Endometrial microvascular endothelial cells (primary cell): ENCODE results near the gene PDE11A. TPM values are rescaled to one million over a fixed set of nuclear protein-coding genes. Genes with fewer than 3 reads are reported as not detected.

ENCODE experiments used
- in situ Hi-C: cut with HindIII; loops from 2 replicates; pipeline ENCODE4 v1.10.0; 2017; ENCODE audit warnings: low sequenced_read_pairs, low pct_unique_long_range_greater_than_20kb; ENCODE audit errors: inconsistent ontology term
- total RNA-seq: library from RNA; depleted of rRNA; stranded (reverse); fragments of >200 nt; gene quantifications from one replicate; pipeline ENCODE4 v1.2.3, GENCODE V29; 2015; ENCODE audit errors: inconsistent ontology term

Gene PDE11A
- total RNA-seq, 1 donor from 2014 or later: 0.37 TPM

DNA sequence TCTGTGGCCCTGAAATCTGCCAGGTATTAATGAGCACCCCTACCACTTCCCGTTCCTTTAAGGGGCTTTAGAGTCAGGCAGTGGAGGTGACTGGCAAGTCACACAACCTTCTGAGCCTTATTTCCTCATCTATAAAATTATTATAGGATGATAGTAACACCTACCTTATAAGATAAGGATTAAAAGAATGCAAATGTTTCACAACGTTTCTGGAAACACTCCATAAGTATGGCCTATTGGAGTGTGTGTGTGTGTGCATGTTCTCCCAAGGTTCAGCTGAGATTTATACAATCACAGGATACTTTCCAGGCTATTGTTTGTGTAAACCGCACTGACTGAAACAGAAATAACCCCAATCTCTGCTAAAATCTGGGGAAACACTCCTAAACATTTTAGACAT lies 176.0 kb downstream of the PDE11A start:
- in situ Hi-C loops: no loop called here

DNA sequence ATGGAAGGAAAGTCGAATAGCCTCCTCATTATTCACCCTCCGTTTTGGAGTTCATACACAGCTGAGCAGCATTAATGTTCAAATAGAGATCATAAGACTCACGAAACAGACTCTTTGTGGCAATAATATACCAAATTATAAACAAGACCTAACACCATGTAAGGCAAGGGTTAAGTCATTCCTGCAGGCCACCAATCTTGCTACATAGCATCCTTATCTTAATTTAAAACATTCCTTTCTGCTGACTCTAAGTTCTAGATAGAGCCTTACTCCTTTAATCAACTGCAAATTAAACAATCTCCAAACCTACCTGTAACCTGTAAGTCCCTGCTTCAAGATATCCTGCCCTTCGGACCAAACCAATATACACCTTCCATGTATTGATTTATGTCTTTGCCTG lies 178.0 kb downstream of the PDE11A start:
- in situ Hi-C loops: no loop called here

DNA sequence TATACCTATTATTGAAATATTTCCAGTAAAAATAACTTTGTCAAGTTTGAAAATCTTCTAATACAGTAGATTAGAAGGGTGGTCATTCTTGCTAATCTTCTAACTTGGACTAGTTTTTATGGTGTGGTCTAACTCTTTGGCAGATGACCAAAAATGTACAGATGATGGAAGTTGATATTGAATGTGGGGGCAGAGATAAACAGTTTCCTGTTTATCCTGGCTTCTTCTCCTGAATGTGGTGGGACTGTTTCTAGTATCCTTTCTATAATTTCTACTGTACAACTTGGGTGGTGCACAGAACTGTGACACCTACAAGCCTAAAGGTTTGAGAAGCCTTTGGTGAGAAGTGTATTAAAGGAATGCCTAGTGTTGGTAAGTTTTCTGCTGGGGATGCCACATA lies 178.7 kb downstream of the PDE11A start:
- in situ Hi-C loops: no loop called here

DNA sequence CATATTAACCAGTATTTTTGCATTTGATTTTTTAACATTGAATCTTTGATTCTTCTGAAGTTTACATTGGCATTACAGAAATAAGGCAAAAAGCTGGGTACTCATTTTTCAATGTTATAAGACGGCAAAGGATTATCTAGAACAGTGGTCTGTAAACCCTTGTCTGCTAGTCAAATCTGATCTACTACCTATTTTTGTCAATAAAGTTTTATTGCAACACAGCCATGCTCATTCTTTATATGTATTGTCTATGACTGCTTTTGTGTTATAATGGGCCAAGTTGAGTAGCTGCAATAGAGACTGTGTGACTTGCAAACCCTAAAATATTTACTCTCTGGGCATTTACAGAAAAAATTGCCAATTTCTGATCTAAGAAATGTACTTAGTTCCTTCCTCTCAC lies 181.0 kb downstream of the PDE11A start:
- in situ Hi-C loops: no loop called here

DNA sequence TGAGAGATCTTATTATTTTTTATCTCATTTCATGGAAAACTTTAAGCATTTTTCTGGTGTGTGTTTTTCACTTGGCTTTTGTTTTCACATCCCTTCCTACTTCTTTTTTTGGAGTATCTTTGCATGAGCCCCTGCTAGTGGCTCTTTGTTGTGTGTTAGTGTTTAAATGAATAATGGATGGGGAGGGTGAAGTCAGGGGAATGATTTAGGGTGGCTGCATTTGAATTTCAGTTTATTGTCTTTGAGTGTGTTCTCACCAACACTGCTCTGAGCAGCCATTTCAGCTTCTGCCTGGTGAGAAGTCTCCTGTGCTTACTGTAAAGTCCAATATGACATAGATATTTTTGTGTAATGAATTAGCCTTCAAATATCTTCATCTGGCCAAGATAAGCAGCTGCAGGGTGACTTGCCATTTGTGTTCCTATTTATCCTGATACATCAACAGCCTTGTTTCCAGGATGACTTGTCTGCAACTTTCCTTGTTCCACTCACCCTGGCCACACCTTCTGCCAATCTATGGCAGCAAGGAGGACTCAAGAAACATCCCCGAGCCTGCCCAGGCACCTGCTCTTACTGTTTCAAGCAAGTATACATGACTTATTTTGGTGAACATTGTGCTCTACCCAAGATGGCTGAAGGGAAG lies 182.6 kb downstream of the PDE11A start:
- in situ Hi-C loops: no loop called here

DNA sequence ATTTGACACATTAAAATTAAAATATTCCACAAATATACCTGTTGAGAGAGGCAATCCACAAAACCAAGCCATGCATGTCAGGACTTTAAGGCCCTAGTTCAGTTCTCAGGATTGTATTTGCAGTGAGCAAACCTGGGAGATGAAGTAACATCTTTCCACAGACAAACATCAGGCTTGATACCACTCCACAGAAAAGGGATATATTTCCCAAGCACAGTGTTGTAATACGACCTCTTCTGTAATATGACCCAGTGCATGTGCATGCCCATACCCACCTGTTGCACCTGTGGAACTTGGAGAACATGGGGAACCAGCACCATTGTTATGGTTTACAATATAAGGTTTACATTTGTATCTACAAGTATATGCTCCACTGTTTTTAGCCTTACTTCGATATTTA lies 184.0 kb downstream of the PDE11A start:
- in situ Hi-C loops: no loop called here

DNA sequence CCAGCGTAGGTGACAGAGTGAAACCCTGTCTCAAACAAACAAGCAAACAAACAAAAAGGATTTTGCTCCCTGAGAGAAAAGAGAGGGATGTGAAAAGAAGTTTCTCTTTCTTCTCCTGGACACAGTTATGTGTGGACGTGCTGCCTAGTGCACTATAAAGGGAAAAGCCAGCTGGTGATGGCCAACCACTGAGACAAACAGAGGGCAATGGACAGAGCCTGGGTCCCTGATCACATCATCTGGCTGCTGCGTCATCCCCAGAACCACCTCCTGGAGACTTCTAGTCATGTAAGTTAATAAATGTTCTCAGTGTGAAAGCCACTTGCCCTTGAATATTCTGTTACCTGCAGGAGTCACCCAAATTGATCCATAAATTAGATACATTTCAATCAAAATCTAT lies 184.9 kb downstream of the PDE11A start:
- in situ Hi-C loops: no loop called here

DNA sequence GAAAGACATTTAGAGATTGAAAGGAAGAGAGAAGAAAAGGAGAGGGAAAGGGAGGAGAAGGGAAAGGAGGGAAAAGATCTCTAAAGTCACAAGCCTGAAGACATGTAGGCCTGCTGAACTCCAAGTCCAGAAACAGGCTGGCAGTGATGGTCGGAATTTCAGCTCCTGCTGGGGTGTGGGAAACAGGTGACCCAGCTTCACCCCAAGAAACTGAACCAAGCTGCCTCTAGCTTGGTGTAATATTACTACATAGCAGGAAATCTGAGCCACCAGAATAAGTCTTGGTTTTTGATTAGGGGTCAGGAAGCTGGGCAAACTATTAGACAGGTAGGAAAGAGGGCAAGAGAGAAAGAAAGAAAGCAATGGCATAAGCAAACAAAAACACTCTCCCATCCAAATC lies 185.8 kb downstream of the PDE11A start:
- in situ Hi-C loops: no loop called here

DNA sequence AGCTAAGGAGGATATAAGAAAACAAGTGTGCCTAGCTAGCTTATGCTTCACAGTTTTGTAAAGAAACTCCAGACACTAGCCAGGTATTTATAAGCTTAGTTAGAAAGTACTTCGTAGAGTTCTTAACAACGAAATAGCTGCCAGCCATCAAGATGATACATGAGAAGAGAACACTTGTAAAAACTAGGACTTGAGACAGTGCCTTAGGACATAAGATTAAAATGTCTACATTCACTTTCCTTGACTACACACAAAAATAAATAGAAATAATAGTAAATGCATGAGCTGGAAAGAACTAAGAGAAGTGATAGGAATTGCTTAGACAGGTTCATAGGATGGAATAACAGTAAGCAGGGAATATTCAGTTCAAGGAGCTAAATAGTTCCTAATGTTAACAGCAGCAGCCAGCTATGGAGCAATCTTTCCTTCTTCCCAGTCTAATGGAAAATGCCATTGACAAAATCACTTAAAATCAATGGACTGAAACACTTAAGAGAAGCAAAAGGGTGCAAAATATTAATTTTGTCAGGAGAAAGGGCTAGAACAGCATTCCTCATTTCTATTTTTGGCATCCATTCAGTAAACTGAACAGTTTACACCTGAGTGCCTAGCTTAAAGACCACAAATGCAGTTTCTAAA lies 186.6 kb downstream of the PDE11A start:
- in situ Hi-C loops: no loop called here

DNA sequence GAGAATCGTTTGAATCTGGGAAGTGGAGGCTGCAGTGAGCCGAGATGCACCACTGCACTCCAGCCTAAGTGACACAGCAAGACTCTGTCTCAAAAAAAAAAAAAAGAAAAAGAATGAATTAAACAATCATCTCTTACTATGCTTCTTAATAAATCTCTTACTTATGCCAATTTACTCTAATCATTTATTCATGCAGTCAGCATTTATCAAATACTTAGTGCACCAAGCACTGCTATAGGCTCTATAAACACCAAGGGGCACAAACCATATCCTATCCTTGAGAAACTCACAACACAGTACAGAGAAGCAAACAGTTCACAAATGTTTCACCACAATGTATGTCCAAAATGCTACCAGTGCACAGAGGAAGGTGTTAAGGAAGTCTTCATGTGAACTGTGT lies 189.4 kb downstream of the PDE11A start:
- in situ Hi-C loops: no loop called here

DNA sequence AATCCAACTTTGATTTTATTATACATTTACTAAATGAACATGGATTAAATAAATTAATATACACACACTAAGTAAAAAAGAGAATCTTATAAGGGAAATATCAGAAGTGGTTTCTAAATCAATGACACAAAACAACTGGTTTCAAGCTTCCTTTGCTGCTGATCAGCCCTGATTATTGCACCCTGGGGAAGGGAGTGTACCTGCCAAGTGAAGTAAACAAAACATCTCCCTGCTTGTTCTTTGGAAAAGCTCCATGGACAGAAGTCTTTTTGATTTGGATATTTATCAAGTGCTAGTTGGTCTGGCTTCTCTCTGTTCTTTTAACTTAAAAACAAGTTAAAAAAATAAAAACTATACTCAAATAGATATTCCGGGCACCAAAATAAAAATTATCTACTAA lies 190.1 kb downstream of the PDE11A start:
- in situ Hi-C loops: no loop called here

DNA sequence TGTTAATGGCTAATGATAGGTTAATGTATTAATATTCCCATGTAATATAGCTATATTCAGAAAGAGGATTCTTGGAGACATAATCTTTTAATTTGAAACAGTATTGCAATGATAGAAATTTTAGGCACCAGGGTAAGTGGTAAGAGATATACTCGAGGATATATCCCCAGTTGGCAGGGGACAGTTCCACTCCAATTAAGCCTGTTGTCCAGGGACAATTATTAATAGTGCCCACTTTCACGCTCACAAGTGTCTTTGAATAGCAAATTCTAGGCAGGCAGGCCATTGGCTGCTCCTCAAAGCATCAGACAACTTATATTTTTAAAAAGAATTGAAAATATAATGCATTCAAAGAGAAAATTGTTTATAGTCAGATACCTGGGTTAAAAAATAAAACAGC lies 190.7 kb downstream of the PDE11A start:
- in situ Hi-C loops: no loop called here

DNA sequence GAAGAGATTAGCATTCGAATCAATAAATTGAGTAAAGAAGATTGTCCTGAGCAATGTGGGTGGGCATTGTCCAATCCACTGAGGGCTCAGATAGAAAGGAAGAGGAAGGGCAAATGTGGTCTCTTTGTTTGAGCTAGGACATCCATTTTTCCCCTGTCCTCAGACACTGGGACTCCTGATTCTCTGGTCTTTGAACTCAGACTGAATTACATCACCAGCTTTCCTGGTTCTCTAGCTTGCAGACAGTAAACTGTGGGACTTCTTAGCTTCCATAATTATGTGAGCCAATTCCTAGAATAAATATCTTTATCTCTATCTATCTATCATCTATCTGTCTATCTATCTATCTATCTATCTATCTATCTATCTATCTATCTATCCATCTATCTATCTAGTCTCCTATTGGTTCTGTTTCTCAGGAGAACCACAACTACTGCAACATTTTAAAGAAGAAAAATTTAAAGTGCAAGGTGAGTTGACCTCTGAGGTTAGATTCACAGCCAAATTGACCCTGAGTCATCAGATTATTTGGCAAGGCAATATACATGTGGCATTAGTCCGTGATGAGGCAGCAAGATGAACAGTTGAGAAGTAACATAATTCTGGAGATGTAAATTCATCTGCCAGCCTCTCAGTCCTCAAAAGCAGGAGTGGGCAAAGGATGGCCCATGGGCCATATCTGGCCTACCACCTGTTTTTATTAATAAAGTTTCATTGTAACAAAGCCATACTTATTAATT lies 191.4 kb downstream of the PDE11A start:
- in situ Hi-C loops: no loop called here

DNA sequence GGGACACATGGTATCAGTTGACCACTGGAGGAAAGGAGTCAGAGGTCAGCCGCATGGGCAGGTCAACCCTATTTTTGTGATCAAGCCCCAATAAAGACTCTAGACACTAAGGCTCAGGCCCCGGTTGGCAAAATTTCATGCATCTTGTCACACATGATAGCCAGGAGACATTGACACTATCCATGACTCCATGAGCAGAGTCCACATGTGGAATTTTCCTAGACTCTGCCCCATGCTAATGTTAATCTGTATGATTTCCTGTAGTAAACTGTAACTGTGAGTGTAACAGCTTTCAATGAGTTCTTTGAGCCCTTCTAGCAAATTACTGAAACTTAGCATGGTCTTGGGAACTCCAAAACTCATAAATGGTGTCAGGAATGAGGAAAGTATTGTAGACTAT lies 192.3 kb downstream of the PDE11A start:
- in situ Hi-C loops: no loop called here

DNA sequence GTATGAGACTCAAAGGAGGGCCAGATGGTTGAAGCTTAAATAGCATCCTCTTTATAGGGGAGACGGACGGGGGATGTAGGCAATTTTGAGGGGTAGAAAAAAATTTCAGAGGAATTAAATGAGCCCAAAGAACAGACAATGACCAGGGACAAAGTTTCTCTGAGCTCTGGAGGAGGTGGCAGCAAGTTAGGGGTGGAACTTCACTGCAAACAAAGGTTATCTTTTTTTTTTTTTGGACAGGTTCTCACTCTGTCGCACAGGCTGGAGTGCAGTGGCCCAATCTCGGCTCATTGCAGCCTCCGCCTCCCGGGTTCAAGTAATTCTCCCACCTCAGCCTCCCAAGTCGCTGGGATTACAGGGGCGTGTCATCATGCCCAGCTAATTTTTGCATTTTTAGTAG lies 195.6 kb downstream of the PDE11A start:
- in situ Hi-C loops: no loop called here

DNA sequence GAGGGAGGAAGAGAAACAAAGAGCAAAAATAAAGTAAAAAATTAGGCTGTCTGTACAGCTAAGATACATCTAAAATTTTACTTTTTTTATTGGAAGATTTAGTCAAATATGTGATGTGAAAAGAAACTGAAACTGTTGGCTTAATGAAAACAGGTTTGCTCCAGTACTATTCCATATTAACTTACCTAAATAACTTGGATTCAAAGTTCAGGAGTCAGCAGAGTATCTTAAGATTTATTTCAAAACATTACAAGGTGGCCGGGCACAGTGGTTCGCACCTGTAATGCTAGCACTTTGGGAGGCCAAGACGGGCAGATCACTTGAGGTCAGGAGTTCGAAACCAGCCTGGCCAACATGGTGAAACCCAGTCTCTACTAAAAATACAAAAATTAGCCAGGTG lies 197.9 kb downstream of the PDE11A start:
- in situ Hi-C loops: no loop called here

DNA sequence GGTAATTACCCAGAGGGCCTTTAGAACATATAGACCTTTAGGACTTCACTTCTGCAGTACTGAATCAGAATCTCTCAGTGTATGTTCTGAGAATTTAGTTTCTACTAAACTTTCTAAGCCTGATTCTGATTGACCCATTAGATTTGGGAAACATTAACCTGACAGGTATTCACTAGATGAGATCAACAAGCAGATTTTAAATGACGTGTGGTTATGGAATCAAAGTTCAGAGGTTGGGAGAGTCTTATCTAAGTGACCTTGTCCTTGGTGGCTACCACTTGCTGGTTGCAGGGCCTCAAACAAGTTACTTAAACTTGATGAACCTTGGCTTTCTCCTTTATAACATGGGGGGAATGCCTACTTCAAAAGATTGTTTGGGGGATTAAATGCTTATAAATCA lies 198.7 kb downstream of the PDE11A start:
- in situ Hi-C loops: no loop called here

DNA sequence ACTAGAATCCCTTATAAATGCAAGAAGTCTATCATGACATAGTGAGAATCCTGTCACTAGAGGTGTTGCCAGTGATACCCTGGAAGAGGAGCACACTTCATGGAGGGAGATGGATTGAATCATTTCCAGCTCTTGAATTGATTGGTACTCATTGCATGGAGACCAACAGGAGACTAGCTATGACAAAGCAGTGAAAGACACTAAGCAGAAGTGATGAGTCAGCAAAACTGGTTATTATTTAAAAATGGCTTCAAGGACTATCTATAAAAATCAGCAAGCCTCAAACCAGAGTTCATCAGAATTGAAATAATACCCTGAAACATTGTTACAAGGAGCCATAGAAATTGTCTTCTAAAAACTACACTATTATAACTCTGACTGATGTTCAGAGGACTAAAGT lies 200.3 kb downstream of the PDE11A start:
- in situ Hi-C loops: no loop called here

DNA sequence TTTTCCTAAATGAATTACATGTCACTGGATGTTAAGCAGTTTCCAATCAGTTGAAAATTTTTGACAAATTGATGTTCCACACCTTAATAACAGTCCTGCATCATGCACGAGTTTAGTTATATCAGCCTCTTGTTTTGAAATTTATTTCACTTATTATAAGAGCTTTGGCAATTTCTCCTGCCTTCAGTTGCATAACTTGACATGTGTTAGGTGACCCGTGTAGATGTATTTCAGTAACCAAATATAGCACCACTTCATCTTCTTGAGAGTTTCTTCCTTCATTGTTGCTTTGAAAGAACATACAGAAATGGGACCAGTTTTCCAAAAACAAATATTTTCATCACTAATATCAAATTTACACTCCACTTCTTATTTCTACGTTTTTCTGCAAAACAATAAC lies 202.7 kb downstream of the PDE11A start:
- in situ Hi-C loops: no loop called here

DNA sequence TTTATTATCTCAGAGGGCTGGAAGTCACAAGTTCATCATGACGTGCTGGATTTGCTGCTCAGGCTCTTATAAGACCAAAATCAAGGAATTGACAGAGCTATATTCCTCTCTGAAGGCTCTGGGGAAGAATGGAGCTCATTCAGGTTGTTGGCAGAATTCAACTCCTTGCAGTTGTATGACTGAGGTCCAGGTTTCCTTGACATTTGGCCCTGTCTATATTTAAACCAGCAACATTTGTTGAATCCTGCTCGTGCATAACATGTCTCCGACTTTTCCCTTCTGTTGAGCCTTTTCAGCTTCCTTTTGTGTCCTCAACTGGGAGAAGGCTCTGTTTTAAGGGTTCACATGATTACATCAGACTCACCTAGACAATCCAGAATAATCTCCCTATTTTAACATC lies 203.4 kb downstream of the PDE11A start:
- in situ Hi-C loops: no loop called here
